Measurements from ENCODE around the gene KIFAP3.

- TF ChIP-seq CTCF (IDR thresholded peaks at IDR 0.05) (no peak), ZFX (IDR thresholded peaks at IDR 0.05; ENCODE audit: borderline replicate concordance) (no peak)
Observed at GRCh38 chr1:170078610-170079189, 4.2 kb upstream of the KIFAP3 start.
